ENCODE data around the gene LYSMD3. TPM values are rescaled to one million over a fixed set of nuclear protein-coding genes. Genes with fewer than 3 reads are reported as not detected.

LYSMD3 gene
- polyA plus RNA-seq, 2 of the 4 experiments (the other 2 are of a cell fraction): 10.6 to 24.1 TPM

DNA sequence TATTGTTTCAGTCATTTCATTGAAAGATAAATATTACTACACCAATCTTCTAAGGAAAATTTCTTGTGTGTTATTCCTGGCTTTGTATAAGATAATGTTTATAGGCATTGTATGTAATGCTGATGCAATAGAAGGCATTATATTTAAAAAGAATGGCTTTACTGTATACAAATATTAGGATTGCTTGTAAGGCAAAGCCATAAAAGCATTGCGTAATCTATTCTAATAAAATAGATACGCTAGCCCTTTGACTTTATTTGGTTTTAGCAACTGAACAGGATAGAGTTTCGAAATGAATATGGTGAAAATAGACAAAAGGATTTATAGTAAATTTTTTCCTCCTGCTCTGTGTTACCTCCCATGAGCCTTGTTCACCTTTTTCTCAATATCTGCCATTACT is 5.5 kb upstream of the LYSMD3 start:
- Histone ChIP-seq H3K4me2 (no peak overlapping the region), H3K27ac (no peak overlapping the region), H3K4me3 (no peak overlapping the region), H3K4me1 (peaks cover 7% of the 10 kb centered on the region; the same call in 2 of the 3 replicates), H3K9me3 (no peaks in the 10 kb centered on the region)
- TF ChIP-seq EHMT2 (IDR thresholded peaks at IDR 0.05; ENCODE audit: low read depth): no peak
- no peak for TF ChIP-seq EP300 (IDR thresholded peaks at IDR 0.05)
- peak; percentile 46 to 69; a peak in 3 of 4 replicates for TF ChIP-seq CEBPB (IDR thresholded peaks at IDR 0.05)
- ChIA-PET CTCF (no interaction called here), POLR2A (no interaction called here)
- FAIRE-seq (no peak), ATAC-seq (no peak), DNase-seq (ENCODE audit: low read depth in 1 of 2, low spot score in 1 of 2) (no peak)
- 34% methylated on average over 3 of the region's 3 CpGs for WGBS (ENCODE audit: missing lambda C conversion rate)

DNA sequence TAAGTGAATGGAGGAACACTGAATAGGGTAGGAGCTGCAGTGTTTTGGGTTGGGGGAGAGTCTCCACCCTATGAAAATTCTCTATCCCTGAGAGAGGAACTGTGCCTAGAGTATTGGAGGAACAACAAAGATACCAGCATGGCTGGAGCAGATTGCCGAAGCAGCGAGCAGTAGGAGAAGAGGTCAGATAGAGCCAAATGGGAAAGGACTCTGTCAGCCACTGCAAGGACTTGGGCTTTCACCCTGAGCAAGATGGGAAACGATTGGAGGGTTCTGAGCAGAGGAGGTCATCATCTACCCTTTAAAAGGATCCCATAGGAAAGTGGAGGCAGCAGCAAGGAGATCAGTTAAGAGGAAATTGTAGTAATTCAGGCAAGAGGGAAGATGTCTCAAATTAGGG is 4.4 kb upstream of the LYSMD3 start:
- Histone ChIP-seq H3K9me3 (no peaks in the 10 kb centered on the region), H3K27ac (no peak overlapping the region), H3K4me2 (no peak overlapping the region), H3K4me3 (no peak overlapping the region), H3K4me1 (peaks cover 7% of the 10 kb centered on the region; the same call in 2 of the 3 replicates)
- ChIA-PET CTCF (interaction anchor here (1.5 to 1.9 kb wide), 2 partner anchors 95 to 268 kb away, joined by 3 to 6 read pairs; no protein-coding TSS in a partner anchor), POLR2A (no interaction called here)
- DNase-seq (ENCODE audit: low read depth in 1 of 2, low spot score in 1 of 2) (no peak), FAIRE-seq (no peak), ATAC-seq (no peak)
- TF ChIP-seq KDM5A (IDR thresholded peaks at IDR 0.05) (no peak), ESRRA (IDR thresholded peaks at IDR 0.05; ENCODE audit: borderline replicate concordance, low read length) (no peak), RFX5 (IDR thresholded peaks at IDR 0.05) (no peak), CBX8 (IDR thresholded peaks at IDR 0.05) (no peak), MAFK (IDR thresholded peaks at IDR 0.05; ENCODE audit: partially characterized antibody) (no peak), FOXS1 (CRISPR knock-in tag; IDR thresholded peaks at IDR 0.05) (no peak)
- TF ChIP-seq, protein P1, sequence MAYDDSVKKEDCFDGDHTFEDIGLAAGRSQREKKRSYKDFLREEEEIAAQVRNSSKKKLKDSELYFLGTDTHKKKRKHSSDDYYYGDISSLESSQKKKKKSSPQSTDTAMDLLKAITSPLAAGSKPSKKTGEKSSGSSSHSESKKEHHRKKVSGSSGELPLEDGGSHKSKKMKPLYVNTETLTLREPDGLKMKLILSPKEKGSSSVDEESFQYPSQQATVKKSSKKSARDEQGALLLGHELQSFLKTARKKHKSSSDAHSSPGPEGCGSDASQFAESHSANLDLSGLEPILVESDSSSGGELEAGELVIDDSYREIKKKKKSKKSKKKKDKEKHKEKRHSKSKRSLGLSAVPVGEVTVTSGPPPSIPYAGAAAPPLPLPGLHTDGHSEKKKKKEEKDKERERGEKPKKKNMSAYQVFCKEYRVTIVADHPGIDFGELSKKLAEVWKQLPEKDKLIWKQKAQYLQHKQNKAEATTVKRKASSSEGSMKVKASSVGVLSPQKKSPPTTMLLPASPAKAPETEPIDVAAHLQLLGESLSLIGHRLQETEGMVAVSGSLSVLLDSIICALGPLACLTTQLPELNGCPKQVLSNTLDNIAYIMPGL (CRISPR knock-in tag; IDR thresholded peaks at IDR 0.05; ENCODE audit: borderline replicate concordance): no peak
- 31% methylated on average over 3 of the region's 3 CpGs for WGBS (ENCODE audit: missing lambda C conversion rate)

DNA sequence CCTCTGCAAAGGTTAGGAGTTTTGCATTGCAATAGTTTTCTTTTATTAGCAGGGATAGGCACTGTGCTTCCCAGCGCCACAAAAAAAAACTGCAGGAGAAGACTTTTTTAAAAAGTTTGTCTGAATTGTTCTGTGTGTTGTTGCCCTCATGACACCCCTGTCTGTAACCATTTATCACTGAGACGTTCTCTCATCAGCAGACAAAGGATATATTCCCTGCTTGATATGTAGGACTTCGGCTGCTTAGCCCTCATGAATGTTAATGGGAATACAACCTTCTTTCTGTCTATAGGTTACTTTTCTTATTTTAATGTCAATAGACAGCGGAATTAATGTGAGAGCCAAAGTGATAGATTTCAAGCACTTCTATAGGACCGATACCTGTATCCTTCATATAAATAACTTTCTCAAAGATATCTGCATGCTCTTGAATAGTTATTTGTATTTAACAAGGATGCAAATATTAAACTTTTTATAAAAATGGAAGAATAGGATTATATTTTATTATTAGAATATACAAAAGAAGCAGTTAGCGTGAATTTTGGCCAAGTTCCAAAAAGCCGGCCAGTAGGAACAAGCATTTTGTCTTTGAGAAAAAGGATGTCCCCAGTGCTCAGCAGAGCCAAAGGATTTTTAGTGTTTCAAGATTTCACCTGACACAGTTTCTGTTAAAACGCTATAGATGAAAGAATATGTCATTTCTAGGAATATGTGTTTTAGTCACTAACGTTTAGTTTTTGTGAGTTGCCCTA is 1.5 kb upstream of the LYSMD3 start:
- Histone ChIP-seq H3K4me1 (peaks cover 21% of the 10 kb centered on the region), H3K9me3 (no peaks in the 10 kb centered on the region), H3K4me2 (peak overlapping the region; percentile 71), H3K27ac (no peak overlapping the region), H3K4me3 (no peak overlapping the region)
- FAIRE-seq (no peak), DNase-seq (ENCODE audit: low read depth in 1 of 2, low spot score in 1 of 2) (no peak), ATAC-seq (no peak)
- ChIA-PET POLR2A (no interaction called here), CTCF (interaction anchor here (0.6 to 3.7 kb wide), 24 partner anchors 10 to 153 kb away, joined by 3 to 60 read pairs (median 4); partner anchors contain the start of gene ADGRV1)
- WGBS (ENCODE audit: missing lambda C conversion rate): 31% methylated on average over 9 of the region's 9 CpGs
- TF ChIP-seq HEYL (CRISPR knock-in tag; IDR thresholded peaks at IDR 0.05) (no peak), ZFP36 (IDR thresholded peaks at IDR 0.05; ENCODE audit: borderline replicate concordance, partially characterized antibody) (no peak), EP300 (IDR thresholded peaks at IDR 0.05) (no peak), RNF2 (IDR thresholded peaks at IDR 0.05; ENCODE audit: borderline replicate concordance, low read depth) (no peak), CEBPB (IDR thresholded peaks at IDR 0.05) (no peak), HOXA7 (CRISPR knock-in tag; IDR thresholded peaks at IDR 0.05) (no peak), FOSL2 (IDR thresholded peaks at IDR 0.05) (no peak), FOSL2 (CRISPR knock-in tag; IDR thresholded peaks at IDR 0.05) (no peak), ZNF302 (CRISPR knock-in tag; IDR thresholded peaks at IDR 0.05) (no peak)
- TF ChIP-seq, protein P2, sequence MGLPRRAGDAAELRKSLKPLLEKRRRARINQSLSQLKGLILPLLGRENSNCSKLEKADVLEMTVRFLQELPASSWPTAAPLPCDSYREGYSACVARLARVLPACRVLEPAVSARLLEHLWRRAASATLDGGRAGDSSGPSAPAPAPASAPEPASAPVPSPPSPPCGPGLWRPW (IDR thresholded peaks at IDR 0.05): no peak
- TF ChIP-seq, protein P3, sequence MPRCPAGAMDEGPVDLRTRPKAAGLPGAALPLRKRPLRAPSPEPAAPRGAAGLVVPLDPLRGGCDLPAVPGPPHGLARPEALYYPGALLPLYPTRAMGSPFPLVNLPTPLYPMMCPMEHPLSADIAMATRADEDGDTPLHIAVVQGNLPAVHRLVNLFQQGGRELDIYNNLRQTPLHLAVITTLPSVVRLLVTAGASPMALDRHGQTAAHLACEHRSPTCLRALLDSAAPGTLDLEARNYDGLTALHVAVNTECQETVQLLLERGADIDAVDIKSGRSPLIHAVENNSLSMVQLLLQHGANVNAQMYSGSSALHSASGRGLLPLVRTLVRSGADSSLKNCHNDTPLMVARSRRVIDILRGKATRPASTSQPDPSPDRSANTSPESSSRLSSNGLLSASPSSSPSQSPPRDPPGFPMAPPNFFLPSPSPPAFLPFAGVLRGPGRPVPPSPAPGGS (IDR thresholded peaks at IDR 0.05): no peak
